CD14-positive monocyte (primary cell): Measurements from ENCODE around the gene SHROOM3. TPM values are rescaled to one million over a fixed set of nuclear protein-coding genes. Genes with fewer than 3 reads are reported as not detected.

Source experiments
- DNase-seq, 3 donors: peaks; one replicate each; pipeline ENCODE4 v3.0.0-alpha.2; 2011 to 2022
- H2AFZ ChIP-seq: 2 replicates; pipeline ENCODE4 v1.6.0; 2012; ENCODE audit warnings: mild to moderate bottlenecking, low read depth, low read length, inconsistent platforms; ENCODE audit not compliant: insufficient read depth, poor library complexity, severe bottlenecking
- H3K27ac ChIP-seq, 2 donors: 1 replicate in 1 of 2; 2 replicates in 1 of 2; pipeline ENCODE4 v1.5.1; 2012 to 2013; ENCODE audit warnings: low read length in 2 of 2, control low read depth in 1 of 2, inconsistent platforms in 1 of 2, low read depth in 1 of 2, mild to moderate bottlenecking in 1 of 2
- H3K27me3 ChIP-seq, 2 donors: one replicate each; pipeline versions ENCODE4 v1.6.0 to v1.6.1; 2011 to 2013; ENCODE audit warnings: low read length in 2 of 2; ENCODE audit not compliant: control insufficient read depth in 2 of 2, insufficient read depth in 2 of 2
- H3K36me3 ChIP-seq, 2 donors: replicated peaks in 1 of 2; 1 replicate in 1 of 2; 2 replicates in 1 of 2; pipeline versions ENCODE4 v1.5.1 to v1.6.1; 2012 to 2013; ENCODE audit warnings: low read length in 2 of 2, control low read depth in 1 of 2, inconsistent platforms in 1 of 2, mild to moderate bottlenecking in 1 of 2; ENCODE audit not compliant: insufficient read depth in 2 of 2, control insufficient read depth in 1 of 2
- H3K4me1 ChIP-seq, 2 donors: 1 replicate in 1 of 2; 2 replicates in 1 of 2; pipeline versions ENCODE4 v1.5.1 to v1.6.1; 2012 to 2013; ENCODE audit warnings: low read length in 2 of 2, control low read depth in 1 of 2, inconsistent platforms in 1 of 2, mild to moderate bottlenecking in 1 of 2, moderate library complexity in 1 of 2; ENCODE audit not compliant: insufficient read depth in 2 of 2, control insufficient read depth in 1 of 2
- H3K4me2 ChIP-seq: replicated peaks from 2 replicates; pipeline ENCODE3; 2012; ENCODE audit warnings: low read length, moderate library complexity, mild to moderate bottlenecking; ENCODE audit not compliant: poor library complexity, severe bottlenecking; ENCODE audit errors: extremely low read depth
- H3K4me3 ChIP-seq, 3 experiments: fragments of 200-600 bp in 1 of 3; sonication (generic) in 1 of 3; replicated peaks in 1 of 3; 1 replicate in 2 of 3; 2 replicates in 1 of 3; pipeline ENCODE4 v1.5.1; 2011 to 2013; ENCODE audit warnings: low read length in 3 of 3, mild to moderate bottlenecking in 3 of 3, control low read depth in 2 of 3, low read depth in 2 of 3, inconsistent platforms in 1 of 3, moderate library complexity in 1 of 3
- H3K79me2 ChIP-seq: 2 replicates; pipeline ENCODE4 v1.6.0; 2012; ENCODE audit warnings: mild to moderate bottlenecking, control low read depth, inconsistent platforms, low read length, moderate library complexity; ENCODE audit not compliant: insufficient read depth
- H3K9ac ChIP-seq: 2 replicates; pipeline ENCODE4 v1.6.0; 2017; ENCODE audit warnings: low read length, mild to moderate bottlenecking; ENCODE audit not compliant: insufficient read depth, poor library complexity, severe bottlenecking
- H3K9me3 ChIP-seq, 2 donors: replicated peaks in 1 of 2; 1 replicate in 1 of 2; 2 replicates in 1 of 2; pipeline versions ENCODE4 v1.5.1 to v1.6.1; 2012 to 2013; ENCODE audit warnings: low read length in 2 of 2, control low read depth in 1 of 2; ENCODE audit not compliant: control insufficient read depth in 1 of 2, insufficient read depth in 1 of 2
- H4K20me1 ChIP-seq: 2 replicates; pipeline ENCODE4 v1.6.0; 2012; ENCODE audit warnings: mild to moderate bottlenecking, low read length, control low read depth, moderate library complexity; ENCODE audit not compliant: insufficient read depth
- H3K27ac Mint-ChIP-seq, 7 donors: one replicate each; pipeline ENCODE4 v1.8.0; 2020; ENCODE audit warnings: mild to moderate bottlenecking in 7 of 7, mixed read lengths in 7 of 7, moderate library complexity in 6 of 7, inconsistent platforms in 2 of 7
- H3K27me3 Mint-ChIP-seq, 3 donors: one replicate each; pipeline ENCODE4 v1.8.0; 2021 to 2022; ENCODE audit warnings: low read depth in 3 of 3, mild to moderate bottlenecking in 3 of 3, mixed read lengths in 3 of 3, moderate library complexity in 3 of 3, inconsistent platforms in 1 of 3
- H3K36me3 Mint-ChIP-seq, 2 donors: one replicate each; pipeline ENCODE4 v1.8.0; 2020; ENCODE audit warnings: mixed read lengths in 2 of 2, inconsistent platforms in 1 of 2, mild to moderate bottlenecking in 1 of 2
- H3K4me1 Mint-ChIP-seq: one replicate; pipeline ENCODE4 v1.8.0; 2020; ENCODE audit warnings: mild to moderate bottlenecking, mixed read lengths
- H3K4me3 Mint-ChIP-seq, 2 donors: one replicate each; pipeline ENCODE4 v1.8.0; 2020; ENCODE audit warnings: mild to moderate bottlenecking in 2 of 2, mixed read lengths in 2 of 2, moderate library complexity in 1 of 2
- H3K9me3 Mint-ChIP-seq, 7 donors: one replicate each; pipeline ENCODE4 v1.8.0; 2020 to 2022; ENCODE audit warnings: mixed read lengths in 7 of 7, mild to moderate bottlenecking in 6 of 7, moderate library complexity in 6 of 7, inconsistent platforms in 2 of 7
- CTCF ChIP-seq: fragments of 200-600 bp; IDR thresholded peaks from one replicate; pipeline ENCODE4 v1.8.0; 2022; ENCODE audit warnings: antibody characterized with exemption, mild to moderate bottlenecking
- WGBS: methylation state at CpG from one replicate; pipeline ENCODE4 v1.1.5; 2013; ENCODE audit warnings: missing lambda C conversion rate; ENCODE audit not compliant: insufficient coverage; 5-methylcytosine and 5-hydroxymethylcytosine counted together
- intact Hi-C, 2 donors: fragments of 100-400 bp; cut with micrococcal nuclease; formaldehyde crosslinking; loops; one replicate each; pipeline versions ENCODE4 v1.15.0 to v1.15.1; 2023
- polyA plus RNA-seq, 3 donors: library from polyadenylated mRNA; depleted of rRNA in 1 of 3; unstranded in 2 of 3; stranded (reverse) in 1 of 3; fragments of 300-500 nt in 2 of 3; fragments of >200 nt in 1 of 3; fragmentation: Illumina TruSeq in 2 of 3; gene quantifications; 1 replicate in 2 of 3; 2 replicates in 1 of 3; pipeline ENCODE4 v1.2.3, GENCODE V29; 2012 to 2021

The SHROOM3 gene
- polyA plus RNA-seq, 3 donors: not detected

- Histone ChIP-seq H3K4me3 (no peak overlapping the region), H2AFZ (no peak overlapping the region), H3K9me3 (no peaks in the 10 kb centered on the region), H3K4me1 (no peaks in the 10 kb centered on the region), H3K79me2 (no peaks in the 10 kb centered on the region), H4K20me1 (no peaks in the 10 kb centered on the region), H3K27ac (no peak overlapping the region), H3K36me3 (no peaks in the 10 kb centered on the region), H3K4me2 (no peak overlapping the region), H3K9ac (no peak overlapping the region), H3K27me3 (no peaks in the 10 kb centered on the region)
- no CpG with 5 or more reads among the region's 1 CpG for WGBS
- H3K27ac Mint-ChIP-seq: no peak overlapping the region
- H3K9me3 Mint-ChIP-seq: peaks cover 0 to 3% (median 0%) of the 10 kb centered on the region in 7 donors
- no peak overlapping the region for H3K4me3 Mint-ChIP-seq
- no peak for TF ChIP-seq CTCF
- DNase-seq: no peak
- no peaks in the 10 kb centered on the region for H3K36me3 Mint-ChIP-seq
- H3K4me1 Mint-ChIP-seq: peaks cover 1% of the 10 kb centered on the region
- peaks cover 0 to 4% (median 2%) of the 10 kb centered on the region in 3 donors for H3K27me3 Mint-ChIP-seq
- intact Hi-C loops: no loop called here
These were observed 270.4 kb downstream of the SHROOM3 start for GRCh38 chr4:76705472-76705871.

- Mint-ChIP-seq H3K4me3 (no peak overlapping the region), H3K27ac (no peak overlapping the region), H3K36me3 (no peaks in the 10 kb centered on the region), H3K9me3 (peaks cover 0 to 3% (median 0%) of the 10 kb centered on the region in 7 donors), H3K27me3 (peaks cover 0 to 4% (median 0%) of the 10 kb centered on the region in 3 donors), H3K4me1 (peaks cover 1% of the 10 kb centered on the region)
- no peaks in the 10 kb centered on the region for H3K9me3 ChIP-seq
- no peaks in the 10 kb centered on the region for H3K27me3 ChIP-seq
- H3K4me3 ChIP-seq: no peak overlapping the region
- no peak for TF ChIP-seq CTCF
- no peak overlapping the region for H2AFZ ChIP-seq
- no peak overlapping the region for H3K27ac ChIP-seq
- intact Hi-C loops: no loop called here
- H3K9ac ChIP-seq: no peak overlapping the region
- WGBS: no CpG with 5 or more reads among the region's 6 CpGs
- no peak overlapping the region for H3K4me2 ChIP-seq
- H3K36me3 ChIP-seq: no peaks in the 10 kb centered on the region
- H3K4me1 ChIP-seq: no peaks in the 10 kb centered on the region
- H3K79me2 ChIP-seq: no peaks in the 10 kb centered on the region
- DNase-seq: no peak
- H4K20me1 ChIP-seq: no peaks in the 10 kb centered on the region
These were observed 271.6 kb downstream of the SHROOM3 start for GRCh38 chr4:76706581-76706980.
